GM21528 (cell line): ENCODE results near the gene AFF3.
"Not testable (repeated sequence)": the region's sequence is repeated elsewhere in the genome, so short reads cannot be mapped to it uniquely, and the experiment has no call there.

Experiments used
- ATAC-seq: cut with Tn5 transposase; IDR thresholded peaks from one replicate; pipeline ENCODE4 v1.9.1; 2021; ENCODE audit warnings: mild to moderate bottlenecking, moderate library complexity; ENCODE audit not compliant: unreplicated experiment, low FRiP score

The AFF3 gene

GRCh38 chr2:100146657-100146960 lies 4.2 kb upstream of the AFF3 start:
- no peak for ATAC-seq

GRCh38 chr2:100145893-100146656 lies 3.7 kb upstream of the AFF3 start:
- ATAC-seq, result no peak

- no peak for ATAC-seq
These were observed 896 bp upstream of the AFF3 start for GRCh38 chr2:100143286-100143685.

- ATAC-seq, result peak; percentile 18
These were observed 484 bp downstream of the AFF3 start for GRCh38 chr2:100141906-100142305.

- no peak for ATAC-seq
These were observed 1.8 kb downstream of the AFF3 start for GRCh38 chr2:100140582-100140981.

GRCh38 chr2:100137866-100138570 lies 4.4 kb downstream of the AFF3 start:
- ATAC-seq, result no peak

GRCh38 chr2:100137318-100137717 lies 5.1 kb downstream of the AFF3 start:
- no peak for ATAC-seq

- ATAC-seq, result no peak
These were observed 6.1 kb downstream of the AFF3 start for GRCh38 chr2:100136310-100136709.

GRCh38 chr2:100135415-100135814 lies 7.0 kb downstream of the AFF3 start:
- ATAC-seq, result no peak

- no peak for ATAC-seq
These were observed 11.6 kb downstream of the AFF3 start for GRCh38 chr2:100130595-100131391.

GRCh38 chr2:100126897-100127401 lies 15.4 kb downstream of the AFF3 start:
- ATAC-seq, result no peak

GRCh38 chr2:100126201-100126600 lies 16.2 kb downstream of the AFF3 start:
- ATAC-seq, result no peak

GRCh38 chr2:100125626-100126025 lies 16.8 kb downstream of the AFF3 start:
- ATAC-seq, result no peak

GRCh38 chr2:100124761-100125160 lies 17.6 kb downstream of the AFF3 start:
- ATAC-seq, result no peak

- ATAC-seq, result no peak
These were observed 21.2 kb downstream of the AFF3 start for GRCh38 chr2:100121124-100121718.

- no peak for ATAC-seq
These were observed 23.2 kb downstream of the AFF3 start for GRCh38 chr2:100119235-100119634.

- peak; percentile 55 for ATAC-seq
These were observed 28.4 kb downstream of the AFF3 start for GRCh38 chr2:100113990-100114433.

- no peak for ATAC-seq
These were observed 31.8 kb downstream of the AFF3 start for GRCh38 chr2:100110614-100111000.

- ATAC-seq, result no peak
These were observed 32.3 kb downstream of the AFF3 start for GRCh38 chr2:100109986-100110613.

GRCh38 chr2:100108648-100109020 lies 33.8 kb downstream of the AFF3 start:
- ATAC-seq, result not testable (repeated sequence)
